C4-2B (cell line): ENCODE measurements around the gene MYH1.

Source experiments
- CTCF ChIP-seq: fragments of 450-650 bp; conservative IDR thresholded peaks from 2 replicates; pipeline ENCODE4 v1.5.1; 2017; ENCODE audit warnings: mild to moderate bottlenecking
- ZFX ChIP-seq: fragments of 450-650 bp; IDR thresholded peaks from 2 replicates; pipeline ENCODE4 v1.6.1; 2017

- TF ChIP-seq CTCF (no peak), ZFX (no peak)
These were observed at the start of gene MYH1 for GRCh38 chr17:10518271-10519037.
